HCEC 1CT (cell line): ENCODE results near the gene TTC12.

ENCODE experiments used
- DNase-seq: peaks from one replicate; pipeline ENCODE4 v3.0.0-alpha.2; 2017

The TTC12 gene, protein sequence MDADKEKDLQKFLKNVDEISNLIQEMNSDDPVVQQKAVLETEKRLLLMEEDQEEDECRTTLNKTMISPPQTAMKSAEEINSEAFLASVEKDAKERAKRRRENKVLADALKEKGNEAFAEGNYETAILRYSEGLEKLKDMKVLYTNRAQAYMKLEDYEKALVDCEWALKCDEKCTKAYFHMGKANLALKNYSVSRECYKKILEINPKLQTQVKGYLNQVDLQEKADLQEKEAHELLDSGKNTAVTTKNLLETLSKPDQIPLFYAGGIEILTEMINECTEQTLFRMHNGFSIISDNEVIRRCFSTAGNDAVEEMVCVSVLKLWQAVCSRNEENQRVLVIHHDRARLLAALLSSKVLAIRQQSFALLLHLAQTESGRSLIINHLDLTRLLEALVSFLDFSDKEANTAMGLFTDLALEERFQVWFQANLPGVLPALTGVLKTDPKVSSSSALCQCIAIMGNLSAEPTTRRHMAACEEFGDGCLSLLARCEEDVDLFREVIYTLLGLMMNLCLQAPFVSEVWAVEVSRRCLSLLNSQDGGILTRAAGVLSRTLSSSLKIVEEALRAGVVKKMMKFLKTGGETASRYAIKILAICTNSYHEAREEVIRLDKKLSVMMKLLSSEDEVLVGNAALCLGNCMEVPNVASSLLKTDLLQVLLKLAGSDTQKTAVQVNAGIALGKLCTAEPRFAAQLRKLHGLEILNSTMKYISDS

DNA sequence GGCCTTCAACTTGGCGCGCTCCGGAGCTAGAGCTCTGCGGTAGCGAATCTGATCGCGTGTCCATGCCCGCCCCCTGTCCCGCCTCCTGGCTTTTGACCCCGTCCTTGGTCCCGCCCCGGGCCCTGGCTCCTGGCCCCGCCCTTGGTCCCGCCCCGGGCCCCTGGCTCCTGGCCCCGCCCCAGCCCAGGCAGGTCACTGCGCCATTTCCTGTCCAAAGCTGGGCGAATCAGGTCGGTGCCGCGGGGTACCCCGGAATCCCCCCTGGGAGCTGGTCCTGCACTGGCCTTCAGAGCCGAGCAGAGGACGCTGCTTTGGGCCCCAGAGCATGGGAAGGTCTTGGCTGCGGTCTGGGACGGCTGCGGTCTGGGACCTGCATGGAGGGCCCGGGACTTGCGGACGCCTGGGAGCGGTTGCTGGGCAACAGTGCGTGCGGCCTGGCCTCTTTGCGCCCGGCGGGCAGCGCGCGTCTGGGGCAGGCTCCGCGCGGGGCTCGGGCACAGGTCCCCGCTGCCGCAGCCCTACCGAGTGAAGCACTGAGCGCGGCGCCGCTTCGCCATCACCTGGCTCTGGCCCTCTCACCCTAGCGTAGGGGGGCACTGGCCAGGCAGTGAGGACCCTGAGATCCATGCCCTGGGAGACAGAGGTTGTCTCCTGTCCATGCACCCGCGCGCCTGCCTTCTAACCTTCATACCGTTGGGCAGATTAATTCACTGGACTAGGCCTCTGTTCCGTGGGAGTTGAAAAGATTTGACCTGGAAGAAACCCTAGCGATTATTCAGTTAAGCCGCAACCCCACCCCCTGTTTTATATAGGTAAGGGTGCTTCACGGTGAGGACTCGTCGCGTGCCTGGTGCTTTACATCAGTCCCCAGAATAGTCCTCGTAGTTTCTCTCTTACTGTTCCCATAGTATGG is at the start of gene TTC12:
Gene TTC12 (plus strand): TSS at position 195 of the 913 bp plus-strand sequence. CDS start 1,675 bp downstream, outside the sequence.
- peak; percentile 87 for DNase-seq

DNA sequence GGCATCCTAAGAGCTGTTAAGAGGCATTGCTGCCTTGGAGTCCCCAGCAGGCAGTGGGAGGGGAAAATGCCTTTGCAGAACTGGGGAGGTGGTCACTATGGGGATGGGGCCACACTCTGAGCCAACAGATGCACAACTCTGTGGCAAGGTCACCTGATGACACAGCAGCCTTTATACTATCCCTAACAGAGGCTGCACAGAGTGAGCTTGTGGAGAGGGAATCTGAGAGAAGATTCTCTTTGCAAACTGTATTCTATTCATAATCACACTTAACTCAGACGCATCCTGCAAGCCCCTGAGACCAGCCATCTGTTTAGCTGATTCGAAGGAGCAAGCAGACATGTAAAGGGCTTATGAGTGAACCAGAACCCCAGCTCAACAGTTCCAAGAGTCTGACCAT is 49.0 kb upstream of the TTC12 start:
- DNase-seq, result no peak

DNA sequence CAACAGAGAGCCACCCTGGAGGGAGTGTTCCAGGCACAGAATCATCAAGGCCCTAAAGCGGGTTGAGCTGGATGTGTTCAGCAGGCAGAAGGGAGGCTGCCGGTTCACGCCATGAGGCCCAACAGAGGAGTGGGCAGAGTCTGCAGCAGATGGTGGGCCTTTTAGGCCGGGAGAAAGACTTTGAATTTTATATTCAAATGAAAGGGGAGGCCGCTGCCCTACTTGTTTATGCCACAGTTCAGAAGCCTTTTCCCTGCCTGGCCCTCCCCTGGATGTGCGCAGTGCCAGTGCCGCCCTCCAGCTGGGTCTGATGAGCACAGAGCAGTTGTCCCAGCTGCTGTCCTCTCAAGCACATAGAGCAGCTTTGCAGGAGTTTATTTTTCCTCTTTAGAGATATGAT is 46.9 kb upstream of the TTC12 start:
- no peak for DNase-seq

DNA sequence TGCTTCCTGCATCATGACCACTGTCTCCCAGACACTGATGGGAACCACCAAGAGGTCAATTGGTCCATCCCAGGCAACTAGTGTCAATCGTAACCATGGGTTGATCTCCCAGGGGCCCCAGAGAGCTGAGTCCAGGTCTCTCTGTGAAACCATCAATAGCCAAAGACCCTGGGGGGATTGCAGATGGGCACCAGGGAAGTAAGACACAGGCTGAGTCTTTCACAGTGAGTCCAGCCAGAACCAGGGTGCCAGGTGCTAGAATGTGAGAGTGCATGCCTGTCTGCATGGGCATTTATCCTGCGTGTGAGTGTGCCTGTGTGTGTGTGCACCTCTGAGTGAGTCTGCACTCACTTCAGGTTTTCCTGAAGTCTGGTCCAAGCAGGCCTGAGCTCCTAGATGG is 45.3 kb upstream of the TTC12 start:
- no peak for DNase-seq

DNA sequence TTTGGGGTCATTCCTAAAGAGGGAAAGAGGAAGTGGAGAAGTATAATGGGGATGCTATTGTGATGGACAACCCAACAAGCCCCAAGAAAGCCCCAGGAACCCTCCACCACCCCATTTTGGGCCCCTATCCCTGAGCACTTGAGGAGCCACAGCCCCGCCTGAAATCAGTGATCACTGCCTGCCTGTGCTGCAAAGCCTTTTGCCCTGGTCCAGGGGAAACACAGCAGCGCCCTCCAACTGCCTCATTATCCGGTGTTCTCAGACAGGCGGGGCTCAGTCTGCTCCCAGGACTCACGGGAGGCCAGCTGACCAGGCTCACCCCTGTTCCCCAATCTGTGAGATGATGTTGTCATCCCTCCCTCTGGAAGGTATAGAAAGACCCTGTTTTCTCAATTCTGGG is 44.7 kb upstream of the TTC12 start:
- no peak for DNase-seq

DNA sequence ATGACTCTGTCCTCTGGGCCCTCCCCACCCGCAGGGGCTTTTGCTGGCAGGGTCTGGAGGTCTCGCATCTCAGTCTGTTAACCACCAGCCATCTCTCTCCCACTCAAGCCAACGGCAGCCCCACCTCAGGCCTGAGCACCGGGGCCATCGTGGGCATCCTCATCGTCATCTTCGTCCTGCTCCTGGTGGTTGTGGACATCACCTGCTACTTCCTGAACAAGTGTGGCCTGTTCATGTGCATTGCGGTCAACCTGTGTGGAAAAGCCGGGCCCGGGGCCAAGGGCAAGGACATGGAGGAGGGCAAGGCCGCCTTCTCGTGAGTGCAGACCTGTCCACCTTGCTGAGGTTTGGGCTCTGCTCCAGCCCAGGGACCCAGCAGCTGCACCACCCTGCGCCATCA is 44.3 kb upstream of the TTC12 start:
- no peak for DNase-seq

DNA sequence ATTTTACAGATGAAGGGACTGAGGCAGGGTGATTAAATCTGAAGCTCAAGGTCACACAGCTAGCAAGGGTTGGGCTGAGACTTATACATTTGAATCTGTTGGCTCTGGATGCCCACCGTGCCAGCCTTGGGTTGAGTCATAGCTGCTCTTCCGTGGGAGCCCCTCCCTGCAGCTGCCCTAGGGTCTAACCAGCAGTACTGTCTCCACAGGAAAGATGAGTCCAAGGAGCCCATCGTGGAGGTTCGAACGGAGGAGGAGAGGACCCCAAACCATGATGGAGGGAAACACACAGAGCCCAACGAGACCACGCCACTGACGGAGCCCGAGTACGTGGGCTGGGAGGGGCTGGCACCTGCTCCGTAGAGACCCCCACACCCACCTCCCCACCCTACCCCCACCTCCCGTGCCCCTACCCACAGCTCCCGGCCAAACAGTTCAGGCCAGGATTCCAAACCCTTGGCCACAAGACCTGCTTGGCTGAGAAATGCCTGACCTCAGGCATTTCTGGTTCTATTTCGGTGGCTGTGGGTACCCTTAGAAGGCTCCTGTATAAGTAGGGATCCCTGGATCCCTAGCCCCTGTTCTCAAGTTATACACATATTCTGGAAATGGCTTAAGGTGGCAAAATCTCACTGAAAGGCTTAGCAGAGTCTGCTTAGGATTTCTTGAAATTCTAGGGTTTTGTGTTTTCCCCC is 42.7 kb upstream of the TTC12 start:
- DNase-seq, result no peak

DNA sequence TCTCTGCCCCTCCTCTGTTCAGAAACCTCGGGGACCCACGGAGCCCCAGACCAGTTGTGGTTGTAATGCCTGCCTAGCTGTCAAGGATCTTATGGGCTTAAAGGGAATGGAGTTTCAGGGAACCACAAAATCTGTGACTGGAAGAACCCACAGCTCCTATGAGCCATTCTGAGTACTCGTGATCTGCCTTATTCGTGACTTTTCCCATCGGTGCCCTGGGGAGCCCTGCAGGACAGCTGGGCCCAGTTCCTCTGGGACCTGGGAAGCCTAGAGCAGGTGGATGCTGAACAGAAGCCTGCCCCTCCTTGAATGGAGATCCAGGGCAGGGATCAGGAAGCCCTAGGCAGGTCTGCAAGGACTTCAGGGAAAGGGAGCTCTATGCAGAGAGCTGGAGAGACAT is 42.1 kb upstream of the TTC12 start:
- no peak for DNase-seq

DNA sequence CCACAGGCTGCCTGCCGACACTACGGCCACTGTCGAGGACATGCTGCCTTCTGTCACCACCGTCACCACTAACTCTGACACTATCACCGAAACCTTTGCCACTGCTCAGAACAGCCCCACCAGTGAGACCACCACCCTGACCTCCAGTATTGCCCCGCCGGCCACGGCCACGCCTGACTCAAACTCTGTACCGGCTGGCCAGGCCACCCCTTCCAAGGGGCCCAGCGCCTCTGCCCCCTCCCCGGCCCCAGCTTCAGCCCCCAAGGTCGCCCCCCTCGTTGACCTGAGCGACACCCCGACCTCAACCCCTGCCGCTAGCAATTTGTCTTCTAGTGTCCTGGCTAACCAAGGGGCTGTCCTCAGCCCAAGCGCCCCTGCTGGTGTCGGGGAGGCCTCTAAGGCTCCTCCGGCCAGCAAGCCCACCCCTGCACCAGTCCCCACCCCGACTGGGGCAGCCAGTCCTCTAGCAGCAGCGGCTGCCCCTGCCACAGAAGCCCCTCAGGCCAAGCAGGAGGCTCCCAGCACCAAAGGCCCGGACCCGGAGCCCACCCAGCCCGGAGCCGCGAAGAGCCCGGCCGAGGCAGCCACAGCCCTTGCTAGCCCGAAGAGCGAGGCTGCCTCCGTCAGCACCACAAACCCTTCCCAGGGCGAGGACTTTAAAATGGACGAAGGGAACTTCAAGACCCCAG is 41.3 kb upstream of the TTC12 start:
- no peak for DNase-seq

DNA sequence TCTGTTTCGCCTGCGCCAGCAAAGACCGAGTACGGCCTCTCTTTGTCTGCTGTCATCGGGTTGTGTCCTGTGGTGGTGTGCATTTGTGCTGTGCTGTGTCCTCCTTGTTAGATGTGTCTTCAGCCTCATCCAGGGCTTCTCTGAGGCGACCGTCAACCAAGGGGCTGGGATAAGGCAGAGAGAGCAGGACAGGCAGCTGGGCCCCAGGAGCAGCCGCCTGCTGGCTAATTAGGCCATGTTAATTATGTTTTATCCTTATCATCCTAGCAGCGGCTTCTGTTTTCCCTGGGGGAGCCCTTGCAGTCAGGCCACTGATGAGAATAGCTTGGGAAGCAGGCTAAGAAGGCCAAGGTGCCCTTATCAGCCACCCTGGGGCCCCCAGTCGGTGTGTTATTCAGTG is 40.7 kb upstream of the TTC12 start:
- DNase-seq, result no peak

DNA sequence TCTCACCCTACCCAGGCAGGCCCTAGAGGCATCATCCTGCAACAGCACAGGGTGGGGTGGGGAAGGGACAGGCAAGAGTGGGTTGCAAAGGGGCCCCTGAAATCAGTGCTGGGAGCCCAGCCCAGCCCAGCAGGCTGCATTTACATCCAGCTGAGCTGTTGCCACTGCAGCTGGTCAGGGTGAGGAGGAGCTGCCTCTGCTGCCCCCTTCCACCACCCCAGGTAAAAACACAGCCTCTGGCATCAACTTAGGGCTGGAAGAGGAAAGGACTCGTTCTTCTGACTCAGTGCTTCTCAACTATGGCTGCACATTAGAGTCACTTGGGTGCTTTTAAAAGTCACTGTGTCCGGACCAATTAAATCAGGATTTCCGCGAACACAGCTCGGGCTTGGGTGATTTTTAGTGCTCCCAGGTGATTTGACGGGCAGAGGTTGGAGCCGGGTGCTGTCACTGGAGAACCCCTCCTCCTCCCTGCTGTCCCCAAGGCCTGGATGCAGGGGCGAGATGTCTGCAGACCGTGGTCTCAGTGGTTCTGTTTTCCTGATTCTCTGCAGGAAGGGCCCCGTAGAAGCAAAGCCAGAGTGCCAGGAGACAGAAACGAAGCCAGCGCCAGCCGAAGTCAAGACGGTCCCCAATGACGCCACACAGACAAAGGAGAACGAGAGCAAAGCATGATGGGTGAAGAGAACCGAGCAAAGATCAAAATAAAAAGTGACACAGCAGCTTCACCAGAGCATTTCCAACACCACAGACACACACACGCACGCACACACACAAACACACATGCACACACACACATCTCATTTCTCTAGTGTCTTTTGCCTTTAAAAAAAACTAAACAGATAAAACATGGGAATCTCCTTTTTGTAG is 39.4 kb upstream of the TTC12 start:
- DNase-seq, result no peak

DNA sequence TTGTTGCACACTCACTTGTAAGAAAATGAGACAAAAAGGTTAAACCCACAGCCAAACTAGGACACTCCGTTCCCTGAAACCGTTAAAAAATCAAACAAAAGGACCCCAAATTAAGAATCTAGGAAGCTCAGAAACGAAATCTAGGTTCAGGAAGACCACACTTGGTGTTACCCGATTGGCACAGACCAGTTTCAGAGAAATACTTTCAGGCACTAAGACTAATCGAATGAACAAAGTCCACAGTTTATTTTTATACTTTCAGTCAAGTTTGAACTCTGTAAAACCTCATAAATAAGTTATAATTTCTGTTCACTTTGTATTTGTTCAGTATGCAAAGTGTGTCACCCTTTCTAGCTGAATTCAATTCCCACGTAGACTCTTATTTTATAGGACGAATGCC is 38.8 kb upstream of the TTC12 start:
- DNase-seq, result no peak

DNA sequence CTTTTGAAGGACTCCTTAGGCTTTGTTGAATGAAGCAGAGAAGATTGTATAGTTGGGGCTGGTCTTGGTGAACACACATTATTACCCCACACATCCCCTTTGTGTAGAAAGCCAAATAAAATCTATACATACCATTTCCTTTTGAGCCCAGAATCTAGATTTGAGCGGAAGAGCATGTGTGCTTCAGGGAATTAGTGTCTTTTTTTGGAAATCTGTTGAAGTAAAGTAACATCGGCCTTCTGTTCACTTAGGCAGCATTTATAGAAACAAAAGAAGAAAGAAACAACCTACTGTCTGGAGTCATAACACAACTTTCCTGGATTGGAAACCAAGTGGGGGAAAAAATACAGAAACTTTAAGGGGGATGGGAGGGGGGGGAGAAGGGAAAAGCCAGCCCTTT is 37.9 kb upstream of the TTC12 start:
- no peak for DNase-seq

DNA sequence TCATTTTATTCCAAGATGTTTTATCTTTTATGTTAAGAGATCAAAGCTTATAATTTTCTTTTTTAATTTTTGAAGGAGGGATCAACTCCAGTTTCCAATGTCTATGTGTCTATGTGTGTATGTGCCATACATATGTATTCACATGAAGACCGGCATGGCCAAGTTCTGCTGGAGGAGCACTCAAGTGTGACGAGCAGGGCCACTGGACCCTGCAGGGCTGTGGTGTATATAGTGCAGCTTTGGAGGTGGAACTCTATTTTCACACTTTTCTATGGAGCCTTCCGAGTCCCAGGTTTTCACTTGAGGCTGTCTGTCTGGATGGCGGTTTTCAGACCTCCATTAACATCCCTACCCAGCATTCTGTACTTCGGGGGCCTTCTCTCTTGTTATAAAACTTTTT is 36.5 kb upstream of the TTC12 start:
- DNase-seq, result no peak

DNA sequence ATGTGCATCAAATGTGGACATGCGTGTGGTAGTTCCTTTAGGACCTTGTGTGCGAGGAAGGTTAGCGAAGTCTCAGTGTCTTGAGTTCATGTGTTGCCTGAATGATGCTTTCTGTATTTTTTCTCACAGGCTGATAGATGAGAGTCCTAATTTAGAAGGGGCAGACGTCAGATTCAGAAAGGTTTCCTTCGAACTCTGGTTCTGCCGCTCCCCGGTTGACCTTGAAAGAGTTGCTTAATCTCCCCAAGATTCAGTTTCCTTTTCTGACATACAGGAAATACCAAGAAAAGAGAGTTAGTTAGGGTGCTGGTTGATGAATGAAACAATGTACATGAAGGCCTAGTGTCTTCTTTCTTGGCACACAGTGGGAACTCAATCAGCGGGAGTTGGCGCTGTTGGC is 35.9 kb upstream of the TTC12 start:
- no peak for DNase-seq

DNA sequence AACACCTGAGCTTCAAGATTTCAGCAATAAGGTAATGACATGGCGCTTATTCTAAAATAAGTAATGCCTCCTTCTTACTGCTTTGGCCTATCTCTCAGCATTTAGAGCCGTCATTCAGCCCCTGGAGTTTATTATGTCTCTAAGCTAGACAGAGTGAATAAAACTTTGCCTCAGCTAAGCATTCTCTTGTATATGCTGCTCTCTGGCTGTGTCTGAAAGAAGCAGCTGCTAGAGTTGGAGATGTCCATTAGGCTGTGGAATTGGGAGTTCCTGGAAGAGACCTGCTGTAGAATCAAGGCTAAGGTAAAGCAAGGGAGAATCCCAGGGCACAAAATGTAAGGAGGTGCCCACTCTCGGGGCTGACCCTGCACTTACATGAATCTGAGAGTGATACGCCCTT is 35.5 kb upstream of the TTC12 start:
- no peak for DNase-seq

DNA sequence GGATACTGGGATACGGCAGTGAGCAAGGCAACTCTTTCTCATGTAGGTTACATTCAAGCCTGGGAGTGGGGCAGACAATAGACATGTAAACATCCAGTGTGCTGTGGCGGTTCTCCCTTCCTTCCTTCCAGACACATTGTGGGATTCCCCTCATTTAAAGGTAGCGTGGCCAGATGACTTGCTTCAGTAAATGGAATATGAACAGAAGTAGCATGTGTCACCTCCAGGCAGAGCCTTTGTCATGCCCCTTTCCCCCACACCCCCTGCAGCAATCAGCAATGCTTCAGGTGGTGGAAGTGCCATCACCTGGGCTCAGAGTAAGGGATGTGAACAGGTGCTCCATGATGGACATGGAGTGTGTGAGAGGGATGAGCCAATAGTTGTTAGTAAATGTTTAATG is 34.8 kb upstream of the TTC12 start:
- no peak for DNase-seq

DNA sequence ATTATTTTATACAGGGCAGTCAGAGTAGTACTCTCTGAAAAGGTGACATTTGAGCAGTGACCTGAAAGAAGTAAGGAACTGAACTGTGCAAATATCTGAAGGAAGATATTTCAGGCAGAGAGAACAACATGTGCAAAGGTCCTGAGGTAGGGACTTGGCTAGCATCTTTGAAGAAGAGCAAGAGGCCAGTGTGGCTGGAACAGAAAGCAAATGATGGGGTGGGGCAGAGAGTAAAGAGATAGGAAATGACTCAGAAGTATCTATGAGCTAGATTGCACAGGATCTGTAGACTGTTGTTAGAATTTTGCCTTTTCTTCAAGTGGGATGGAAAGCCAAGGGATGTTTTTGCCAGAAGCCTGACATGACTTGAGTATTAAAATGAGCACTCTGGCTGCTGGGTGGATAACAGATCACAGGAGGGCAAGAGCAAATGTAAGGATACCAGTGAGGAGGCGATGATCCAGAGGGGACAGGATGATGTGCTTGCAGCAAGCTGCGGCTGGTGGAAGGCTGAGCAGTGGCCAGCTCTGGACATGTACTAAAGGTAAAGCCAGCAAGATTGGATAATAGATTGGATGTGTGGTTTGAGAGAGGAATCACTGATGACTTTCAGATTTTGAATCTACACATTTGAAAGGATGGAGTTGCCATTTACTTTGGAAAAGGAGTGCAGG is 33.2 kb upstream of the TTC12 start:
- no peak for DNase-seq

DNA sequence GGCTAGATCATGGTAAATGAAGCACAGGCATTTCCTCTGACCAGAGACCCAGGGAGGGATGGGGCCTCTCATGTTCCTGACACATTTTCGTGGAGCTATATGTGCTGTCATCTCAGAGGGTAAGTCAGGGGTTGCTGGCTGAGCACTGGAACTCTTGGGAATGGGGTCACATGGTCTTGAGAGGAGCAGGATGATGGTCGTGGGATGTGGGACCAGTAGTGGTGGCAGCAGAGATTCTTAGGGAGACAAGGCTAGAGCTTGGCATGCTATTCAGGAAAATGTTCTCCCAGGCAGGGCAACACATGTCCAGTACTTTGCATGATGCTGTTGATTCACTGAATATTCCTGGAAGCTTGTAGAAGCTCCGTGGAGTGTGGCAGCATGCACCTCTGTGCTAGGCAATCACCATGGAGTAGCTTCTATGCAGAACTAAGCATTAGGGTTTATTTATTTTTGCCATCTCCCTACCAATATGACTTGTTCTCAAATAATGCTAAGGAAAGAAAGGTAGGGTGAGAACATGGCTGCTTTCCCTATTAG is 31.4 kb upstream of the TTC12 start:
- DNase-seq, result no peak

DNA sequence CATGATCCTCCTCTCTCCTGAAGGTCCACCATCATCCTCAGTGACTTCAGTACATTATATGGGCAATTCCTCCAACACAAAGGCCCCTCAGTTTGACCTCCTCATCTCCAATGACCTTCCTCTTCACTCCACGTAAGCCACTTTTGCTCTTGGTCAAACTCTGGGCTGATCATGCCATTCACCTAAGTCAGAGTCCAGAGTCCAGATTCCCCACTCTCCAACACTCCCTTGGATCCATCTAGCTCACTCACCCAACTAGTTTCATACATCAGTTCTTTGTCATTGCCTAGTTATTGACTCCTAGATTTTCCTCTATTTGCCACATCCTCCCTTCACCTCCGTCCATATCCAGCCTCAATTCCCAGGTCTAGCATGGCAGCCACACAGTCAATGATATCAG is 30.5 kb upstream of the TTC12 start:
- no peak for DNase-seq
